HG03103 (cell line): ENCODE measurements around the gene C4orf36.
"Not testable (repeated sequence)": the region's sequence is repeated elsewhere in the genome, so short reads cannot be mapped to it uniquely, and the experiment has no call there.

Experiments used
- ATAC-seq: cut with Tn5 transposase; IDR thresholded peaks from one replicate; pipeline ENCODE4 v1.9.1; 2021; ENCODE audit warnings: low read depth; ENCODE audit not compliant: unreplicated experiment

Gene C4orf36

GRCh38 chr4:86917212-86918039, 25.2 kb upstream of the C4orf36 start:
- no peak for ATAC-seq

- ATAC-seq, result no peak
Observed at GRCh38 chr4:86916392-86916791, 24.2 kb upstream of the C4orf36 start.

GRCh38 chr4:86910820-86911684, 18.8 kb upstream of the C4orf36 start:
- no peak for ATAC-seq

GRCh38 chr4:86910369-86910768, 18.1 kb upstream of the C4orf36 start:
- no peak for ATAC-seq

- ATAC-seq, result no peak
Observed at GRCh38 chr4:86909546-86910295, 17.5 kb upstream of the C4orf36 start.

GRCh38 chr4:86908251-86908657, 16.0 kb upstream of the C4orf36 start:
- no peak for ATAC-seq

- ATAC-seq, result no peak
Observed at GRCh38 chr4:86901864-86902263, 9.6 kb upstream of the C4orf36 start.

GRCh38 chr4:86898562-86898961, 6.3 kb upstream of the C4orf36 start:
- ATAC-seq, result no peak

- ATAC-seq, result no peak
Observed at GRCh38 chr4:86896596-86896995, 4.4 kb upstream of the C4orf36 start.

- peak; percentile 39 for ATAC-seq
Observed at GRCh38 chr4:86895692-86896488, 3.7 kb upstream of the C4orf36 start.

GRCh38 chr4:86894455-86894854, 2.2 kb upstream of the C4orf36 start:
- no peak for ATAC-seq

GRCh38 chr4:86893136-86893535, 914 bp upstream of the C4orf36 start:
- ATAC-seq, result no peak

GRCh38 chr4:86892636-86892960, 376 bp upstream of the C4orf36 start:
- ATAC-seq, result peak; percentile 3

- no peak for ATAC-seq
Observed at GRCh38 chr4:86890790-86891189, 1.4 kb downstream of the C4orf36 start.

GRCh38 chr4:86879641-86880040, 12.6 kb downstream of the C4orf36 start:
- no peak for ATAC-seq

- no peak for ATAC-seq
Observed at GRCh38 chr4:86878640-86879039, 13.6 kb downstream of the C4orf36 start.

GRCh38 chr4:86876894-86877685, 15.1 kb downstream of the C4orf36 start:
- ATAC-seq, result no peak

GRCh38 chr4:86875436-86875835, 16.8 kb downstream of the C4orf36 start:
- ATAC-seq, result not testable (repeated sequence)

GRCh38 chr4:86872135-86872534, 20.1 kb downstream of the C4orf36 start:
- ATAC-seq, result no peak
